ENCODE results near the gene FAM118B. TPM values are rescaled to one million over a fixed set of nuclear protein-coding genes. Genes with fewer than 3 reads are reported as not detected.

FAM118B gene
- total RNA-seq, 1 donor, result 30.4 TPM

- peaks cover 6% of the 10 kb centered on the region for H4K20me1 ChIP-seq (ENCODE audit: insufficient read depth, low read length)
Measured at GRCh38 chr11:126257144-126257543, 45.6 kb downstream of the FAM118B start.

DNA sequence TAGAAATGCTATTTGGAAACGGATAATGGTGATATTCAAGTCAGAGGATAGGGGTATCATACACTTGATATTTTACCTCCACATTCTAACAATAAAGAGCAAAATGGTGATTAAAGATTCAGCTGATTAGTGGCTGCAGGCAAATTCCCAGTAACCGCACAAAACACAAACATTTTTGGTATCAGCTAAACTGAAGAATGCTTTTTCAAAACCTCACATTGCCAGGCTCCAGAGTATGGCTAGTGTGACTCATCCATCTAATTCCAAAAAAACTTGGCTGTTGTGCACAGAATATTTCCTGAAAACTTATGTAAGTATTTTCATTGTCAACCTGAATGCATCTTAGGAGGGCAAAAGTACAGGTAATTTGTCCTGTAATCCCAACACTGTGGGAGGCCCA is 46.2 kb downstream of the FAM118B start:
- Histone ChIP-seq H4K20me1 (ENCODE audit: insufficient read depth, low read length) (peaks cover 6% of the 10 kb centered on the region), H3K4me1 (ENCODE audit: insufficient read depth, low read length) (peaks cover 11% of the 10 kb centered on the region), H2AFZ (ENCODE audit: low read length) (no peak overlapping the region), H3K4me2 (ENCODE audit: insufficient read depth, low read length) (no peak overlapping the region), H3K27me3 (ENCODE audit: insufficient read depth, low read length) (no peaks in the 10 kb centered on the region), H3K4me3 (ENCODE audit: insufficient read depth, low read length) (no peak overlapping the region), H3K27ac (ENCODE audit: low read depth, low read length) (no peak overlapping the region), H3K36me3 (ENCODE audit: insufficient read depth, low read length) (peaks cover 29% of the 10 kb centered on the region), H3K9me3 (ENCODE audit: low read depth, low read length) (no peaks in the 10 kb centered on the region), H3K79me2 (ENCODE audit: insufficient read depth, low read length) (no peaks in the 10 kb centered on the region)
- DNase-seq (ENCODE audit: insufficient read length, low spot score, missing footprints), result peak; percentile 92
- TF ChIP-seq, protein P1, sequence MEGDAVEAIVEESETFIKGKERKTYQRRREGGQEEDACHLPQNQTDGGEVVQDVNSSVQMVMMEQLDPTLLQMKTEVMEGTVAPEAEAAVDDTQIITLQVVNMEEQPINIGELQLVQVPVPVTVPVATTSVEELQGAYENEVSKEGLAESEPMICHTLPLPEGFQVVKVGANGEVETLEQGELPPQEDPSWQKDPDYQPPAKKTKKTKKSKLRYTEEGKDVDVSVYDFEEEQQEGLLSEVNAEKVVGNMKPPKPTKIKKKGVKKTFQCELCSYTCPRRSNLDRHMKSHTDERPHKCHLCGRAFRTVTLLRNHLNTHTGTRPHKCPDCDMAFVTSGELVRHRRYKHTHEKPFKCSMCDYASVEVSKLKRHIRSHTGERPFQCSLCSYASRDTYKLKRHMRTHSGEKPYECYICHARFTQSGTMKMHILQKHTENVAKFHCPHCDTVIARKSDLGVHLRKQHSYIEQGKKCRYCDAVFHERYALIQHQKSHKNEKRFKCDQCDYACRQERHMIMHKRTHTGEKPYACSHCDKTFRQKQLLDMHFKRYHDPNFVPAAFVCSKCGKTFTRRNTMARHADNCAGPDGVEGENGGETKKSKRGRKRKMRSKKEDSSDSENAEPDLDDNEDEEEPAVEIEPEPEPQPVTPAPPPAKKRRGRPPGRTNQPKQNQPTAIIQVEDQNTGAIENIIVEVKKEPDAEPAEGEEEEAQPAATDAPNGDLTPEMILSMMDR (IDR thresholded peaks at IDR 0.05; ENCODE audit: extremely low read depth, low read depth, low read length), result no peak

More at GRCh38 chr11:126257144-126257543, 45.6 kb downstream of the FAM118B start:
- no peak overlapping the region for H3K4me2 ChIP-seq (ENCODE audit: insufficient read depth, low read length)
- peaks cover 23% of the 10 kb centered on the region for H3K36me3 ChIP-seq (ENCODE audit: insufficient read depth, low read length)
- H3K4me3 ChIP-seq (ENCODE audit: insufficient read depth, low read length), result no peak overlapping the region
- H3K4me1 ChIP-seq (ENCODE audit: insufficient read depth, low read length), result peaks cover 11% of the 10 kb centered on the region
- no peaks in the 10 kb centered on the region for H3K9me3 ChIP-seq (ENCODE audit: low read depth, low read length)
- TF ChIP-seq, protein P1 (IDR thresholded peaks at IDR 0.05; ENCODE audit: extremely low read depth, low read depth, low read length), result no peak
- no peaks in the 10 kb centered on the region for H3K27me3 ChIP-seq (ENCODE audit: insufficient read depth, low read length)
- H2AFZ ChIP-seq (ENCODE audit: low read length), result no peak overlapping the region
- no peak for DNase-seq (ENCODE audit: insufficient read length, low spot score, missing footprints)
- H3K79me2 ChIP-seq (ENCODE audit: insufficient read depth, low read length), result no peaks in the 10 kb centered on the region
- no peak overlapping the region for H3K27ac ChIP-seq (ENCODE audit: low read depth, low read length)

- Histone ChIP-seq H3K27me3 (ENCODE audit: insufficient read depth, low read length) (no peaks in the 10 kb centered on the region), H3K79me2 (ENCODE audit: insufficient read depth, low read length) (peaks cover 15% of the 10 kb centered on the region), H2AFZ (ENCODE audit: low read length) (no peak overlapping the region), H3K27ac (ENCODE audit: low read depth, low read length) (no peak overlapping the region), H3K4me1 (ENCODE audit: insufficient read depth, low read length) (peaks cover 9% of the 10 kb centered on the region), H4K20me1 (ENCODE audit: insufficient read depth, low read length) (peaks cover 6% of the 10 kb centered on the region), H3K36me3 (ENCODE audit: insufficient read depth, low read length) (peaks cover 70% of the 10 kb centered on the region), H3K4me3 (ENCODE audit: insufficient read depth, low read length) (no peak overlapping the region), H3K4me2 (ENCODE audit: insufficient read depth, low read length) (no peak overlapping the region), H3K9me3 (ENCODE audit: low read depth, low read length) (no peaks in the 10 kb centered on the region)
- no peak for DNase-seq (ENCODE audit: insufficient read length, low spot score, missing footprints)
- TF ChIP-seq, protein P1 (IDR thresholded peaks at IDR 0.05; ENCODE audit: extremely low read depth, low read depth, low read length), result no peak
Measured at GRCh38 chr11:126262216-126262615, 50.6 kb downstream of the FAM118B start.

- H4K20me1 ChIP-seq (ENCODE audit: insufficient read depth, low read length), result peaks cover 4% of the 10 kb centered on the region
- no peak overlapping the region for H3K27ac ChIP-seq (ENCODE audit: low read depth, low read length)
- no peak overlapping the region for H3K4me3 ChIP-seq (ENCODE audit: insufficient read depth, low read length)
- TF ChIP-seq, protein P1 (IDR thresholded peaks at IDR 0.05; ENCODE audit: extremely low read depth, low read depth, low read length), result no peak
- H3K4me2 ChIP-seq (ENCODE audit: insufficient read depth, low read length), result no peak overlapping the region
- DNase-seq (ENCODE audit: insufficient read length, low spot score, missing footprints), result no peak
- H3K9me3 ChIP-seq (ENCODE audit: low read depth, low read length), result no peaks in the 10 kb centered on the region
- peaks cover 72% of the 10 kb centered on the region for H3K36me3 ChIP-seq (ENCODE audit: insufficient read depth, low read length)
- no peaks in the 10 kb centered on the region for H3K27me3 ChIP-seq (ENCODE audit: insufficient read depth, low read length)
- H3K79me2 ChIP-seq (ENCODE audit: insufficient read depth, low read length), result peaks cover 28% of the 10 kb centered on the region
- H2AFZ ChIP-seq (ENCODE audit: low read length), result no peak overlapping the region
- peaks cover 9% of the 10 kb centered on the region for H3K4me1 ChIP-seq (ENCODE audit: insufficient read depth, low read length)
Measured at GRCh38 chr11:126263489-126263888, 51.9 kb downstream of the FAM118B start.
